ENCODE measurements around the gene DCBLD1.
"Not testable (repeated sequence)": the region's sequence is repeated elsewhere in the genome, so short reads cannot be mapped to it uniquely, and the experiment has no call there.

DNA sequence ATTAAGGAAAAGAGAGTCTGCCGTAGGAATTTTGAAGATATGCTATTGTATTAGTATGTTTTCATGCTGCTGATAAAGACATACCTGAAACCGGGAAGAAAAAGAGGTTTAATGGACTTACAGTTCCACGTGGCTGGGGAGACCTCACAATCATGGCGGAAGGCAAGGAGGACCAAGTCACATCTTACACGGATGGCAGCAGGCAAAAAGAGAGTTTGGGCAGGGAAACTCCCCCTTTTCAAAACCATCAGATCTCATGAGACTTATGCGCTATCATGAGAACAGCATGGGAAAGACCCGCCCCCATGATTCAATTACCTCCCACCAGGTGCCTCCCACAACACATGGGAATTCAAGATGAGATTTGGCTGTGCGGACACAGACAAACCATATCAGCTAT lies 40.2 kb upstream of the DCBLD1 start:
- not testable (repeated sequence) for TF ChIP-seq EZH2 (IDR thresholded peaks at IDR 0.05; ENCODE audit: borderline replicate concordance, low read depth, low read length, severe bottlenecking); POLR2A (IDR thresholded peaks at IDR 0.05; ENCODE audit: low read depth, low read length)
- TF ChIP-seq, protein P1, sequence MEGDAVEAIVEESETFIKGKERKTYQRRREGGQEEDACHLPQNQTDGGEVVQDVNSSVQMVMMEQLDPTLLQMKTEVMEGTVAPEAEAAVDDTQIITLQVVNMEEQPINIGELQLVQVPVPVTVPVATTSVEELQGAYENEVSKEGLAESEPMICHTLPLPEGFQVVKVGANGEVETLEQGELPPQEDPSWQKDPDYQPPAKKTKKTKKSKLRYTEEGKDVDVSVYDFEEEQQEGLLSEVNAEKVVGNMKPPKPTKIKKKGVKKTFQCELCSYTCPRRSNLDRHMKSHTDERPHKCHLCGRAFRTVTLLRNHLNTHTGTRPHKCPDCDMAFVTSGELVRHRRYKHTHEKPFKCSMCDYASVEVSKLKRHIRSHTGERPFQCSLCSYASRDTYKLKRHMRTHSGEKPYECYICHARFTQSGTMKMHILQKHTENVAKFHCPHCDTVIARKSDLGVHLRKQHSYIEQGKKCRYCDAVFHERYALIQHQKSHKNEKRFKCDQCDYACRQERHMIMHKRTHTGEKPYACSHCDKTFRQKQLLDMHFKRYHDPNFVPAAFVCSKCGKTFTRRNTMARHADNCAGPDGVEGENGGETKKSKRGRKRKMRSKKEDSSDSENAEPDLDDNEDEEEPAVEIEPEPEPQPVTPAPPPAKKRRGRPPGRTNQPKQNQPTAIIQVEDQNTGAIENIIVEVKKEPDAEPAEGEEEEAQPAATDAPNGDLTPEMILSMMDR (IDR thresholded peaks at IDR 0.05; ENCODE audit: extremely low read depth in 1 of 2, insufficient read depth in 1 of 2, low read depth in 1 of 2, low read length in 2 of 2), result not testable (repeated sequence)
- TF ChIP-seq, protein P2, sequence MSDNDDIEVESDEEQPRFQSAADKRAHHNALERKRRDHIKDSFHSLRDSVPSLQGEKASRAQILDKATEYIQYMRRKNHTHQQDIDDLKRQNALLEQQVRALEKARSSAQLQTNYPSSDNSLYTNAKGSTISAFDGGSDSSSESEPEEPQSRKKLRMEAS (IDR thresholded peaks at IDR 0.05; ENCODE audit: insufficient read depth, insufficient read length), result not testable (repeated sequence)

Data from endothelial cell of umbilical vein (primary cell).